HCT116 (cell line): ENCODE data around the gene GPRC5C. TPM values are rescaled to one million over a fixed set of nuclear protein-coding genes. Genes with fewer than 3 reads are reported as not detected.

ENCODE experiments used
- ATAC-seq: fragments of 200-7000 bp; cut with Tn5 transposase; 2 replicates; pipeline ENCODE4 v1.9.1; 2020; ENCODE audit warnings: mild to moderate bottlenecking, moderate library complexity
- BruUV-seq: library from RNA; stranded (reverse); fragments of 400-500 nt; replicated peaks from 2 replicates; lab custom pipeline; 2021; lab: Mats Ljungman, UMichigan
- CTCF ChIA-PET: fragments of 300-600 bp; sonication (Branson Sonifier 250); formaldehyde crosslinking; loops from one replicate; lab custom pipeline; 2021; ENCODE audit warnings: antibody characterized with exemption; lab: Charles Lee
- POLR2A ChIA-PET: fragments of 300-600, 350-600 bp; sonication (Branson Sonifier 250); formaldehyde crosslinking; loops from one replicate; lab custom pipeline; 2021; ENCODE audit warnings: antibody characterized with exemption; lab: Charles Lee
- RAD21 ChIA-PET, 2 experiments: fragments of 300-600 bp; sonication (Branson Sonifier 250); formaldehyde crosslinking; loops; one replicate each; lab custom pipeline; 2023; ENCODE audit warnings: low total read pairs in 2 of 2; ENCODE audit not compliant: uncharacterized antibody in 2 of 2, unreplicated experiment in 2 of 2, low non-redundant PET in 1 of 2; lab: Charles Lee
- DNase-seq: peaks from one replicate; pipeline ENCODE4 v3.0.0-alpha.2; 2010; ENCODE audit warnings: low read depth, low spot score
- H2AFZ ChIP-seq: fragments of 200-600 bp; shearing (Covaris generic), sonication (generic); 2 replicates; pipeline ENCODE4 v1.6.1; 2017; ENCODE audit warnings: low read depth, mixed run types, mixed read lengths, antibody characterized with exemption, low read length; ENCODE audit not compliant: poor library complexity, severe bottlenecking
- H3K27ac ChIP-seq: 2 replicates; pipeline ENCODE4 v1.5.1; 2012; ENCODE audit warnings: low read depth, low read length
- H3K27me3 ChIP-seq: fragments of 200-600 bp; sonication (generic); 2 replicates; pipeline ENCODE4 v1.6.1; 2016; ENCODE audit warnings: mixed run types, low read length, mixed read lengths; ENCODE audit not compliant: insufficient read depth
- H3K36me3 ChIP-seq, 2 experiments: fragments of 200-500 bp in 1 of 2; fragments of 200-600 bp in 1 of 2; sonication (Bioruptor generic) in 1 of 2; sonication (generic) in 1 of 2; 2 replicates each; pipeline versions ENCODE4 v1.5.1 to v1.6.1; 2014 to 2016; ENCODE audit warnings: low read length in 2 of 2, inconsistent platforms in 1 of 2, mixed read lengths in 1 of 2, mixed run types in 1 of 2; ENCODE audit not compliant: insufficient read depth in 2 of 2, control insufficient read depth in 1 of 2
- H3K4me1 ChIP-seq, 2 experiments: fragments of 200-600 bp in 1 of 2; sonication (generic) in 1 of 2; 2 replicates each; pipeline versions ENCODE4 v1.5.1 to v1.6.1; 2012 to 2017; ENCODE audit warnings: low read length in 2 of 2, inconsistent platforms in 1 of 2, mild to moderate bottlenecking in 1 of 2, mixed read lengths in 1 of 2, mixed run types in 1 of 2, moderate library complexity in 1 of 2; ENCODE audit not compliant: insufficient read depth in 2 of 2, control insufficient read depth in 1 of 2
- H3K4me2 ChIP-seq: fragments of 200-600 bp; sonication (generic); 2 replicates; pipeline ENCODE4 v1.6.1; 2017; ENCODE audit warnings: mixed run types, low read length, mixed read lengths
- H3K4me3 ChIP-seq, 2 experiments: fragments of 200-600 bp in 1 of 2; sonication (generic) in 1 of 2; replicated peaks in 1 of 2; 2 replicates each; pipeline ENCODE4 v1.5.1; 2011 to 2016; ENCODE audit warnings: low read length in 2 of 2, control low read depth in 1 of 2, low read depth in 1 of 2, mild to moderate bottlenecking in 1 of 2, mixed read lengths in 1 of 2, mixed run types in 1 of 2
- H3K79me2 ChIP-seq: fragments of 200-600 bp; sonication (generic); 2 replicates; pipeline ENCODE4 v1.6.1; 2017; ENCODE audit warnings: mild to moderate bottlenecking, mixed run types, low read length, moderate library complexity, mixed read lengths; ENCODE audit not compliant: insufficient read depth
- H3K9ac ChIP-seq: fragments of 200-600 bp; sonication (generic); 2 replicates; pipeline ENCODE4 v1.6.1; 2016; ENCODE audit warnings: low read length, mixed read lengths
- H3K9me2 ChIP-seq: fragments of 200-600 bp; sonication (generic), shearing (Covaris generic); 2 replicates; pipeline ENCODE4 v1.6.1; 2017; ENCODE audit warnings: mixed run types, mild to moderate bottlenecking, moderate library complexity; ENCODE audit not compliant: insufficient read depth
- H3K9me3 ChIP-seq, 2 experiments: fragments of 200-500 bp in 1 of 2; fragments of 200-600 bp in 1 of 2; sonication (Bioruptor generic) in 1 of 2; sonication (generic) in 1 of 2; 2 replicates each; pipeline ENCODE4 v1.6.1; 2014 to 2017; ENCODE audit warnings: low read length in 2 of 2, mixed read lengths in 2 of 2, inconsistent platforms in 1 of 2, low read depth in 1 of 2, mild to moderate bottlenecking in 1 of 2, mixed run types in 1 of 2, moderate library complexity in 1 of 2; ENCODE audit not compliant: control insufficient read depth in 1 of 2, insufficient read depth in 1 of 2
- H4K20me1 ChIP-seq: fragments of 200-600 bp; sonication (generic), shearing (Covaris generic); 2 replicates; pipeline ENCODE4 v1.6.1; 2017; ENCODE audit warnings: mixed run types, mild to moderate bottlenecking, moderate library complexity; ENCODE audit not compliant: insufficient read depth
- CEBPB ChIP-seq: IDR thresholded peaks from 2 replicates; pipeline ENCODE4 v1.6.1; 2012; ENCODE audit warnings: low read depth
- CTCF ChIP-seq, 3 experiments: fragments of 200-600 bp in 1 of 3; sonication (generic) in 1 of 3; IDR thresholded peaks in 2 of 3; conservative IDR thresholded peaks in 1 of 3; 2 replicates each; pipeline ENCODE4 v1.5.1; 2012 to 2017; ENCODE audit warnings: low read depth in 2 of 3, low read length in 2 of 3, antibody characterized with exemption in 1 of 3, borderline replicate concordance in 1 of 3, control low read depth in 1 of 3, mild to moderate bottlenecking in 1 of 3, mixed read lengths in 1 of 3, mixed run types in 1 of 3, moderate library complexity in 1 of 3; ENCODE audit not compliant: insufficient read depth in 1 of 3
- EGR1 ChIP-seq: IDR thresholded peaks from 2 replicates; pipeline ENCODE4 v1.6.1; 2012; ENCODE audit warnings: low read depth
- ELF1 ChIP-seq: IDR thresholded peaks from 2 replicates; pipeline ENCODE4 v1.6.1; 2012; ENCODE audit warnings: low read depth, borderline replicate concordance
- EZH2 ChIP-seq: fragments of 200-600 bp; sonication (generic); IDR thresholded peaks from 2 replicates; pipeline ENCODE4 v1.6.1; 2017; ENCODE audit warnings: antibody characterized with exemption, mixed run types
- EZH2phosphoT487 ChIP-seq: fragments of 200-600 bp; IDR thresholded peaks from 2 replicates; pipeline ENCODE4 v1.6.1; 2018; ENCODE audit warnings: antibody characterized with exemption, borderline replicate concordance
- JUND ChIP-seq: IDR thresholded peaks from 2 replicates; pipeline ENCODE4 v1.6.1; 2012
- POLR2AphosphoS5 ChIP-seq: IDR thresholded peaks from 2 replicates; pipeline ENCODE4 v1.6.1; 2011; ENCODE audit warnings: mild to moderate bottlenecking, low read depth, low read length, moderate library complexity
- RAD21 ChIP-seq: IDR thresholded peaks from 2 replicates; pipeline ENCODE4 v1.6.1; 2012; ENCODE audit warnings: low read depth, mild to moderate bottlenecking
- SIN3A ChIP-seq: IDR thresholded peaks from 2 replicates; pipeline ENCODE4 v1.6.1; 2012; ENCODE audit warnings: low read depth
- SP1 ChIP-seq: IDR thresholded peaks from 2 replicates; pipeline ENCODE4 v1.6.1; 2012; ENCODE audit warnings: low read depth
- SRF ChIP-seq: IDR thresholded peaks from 2 replicates; pipeline ENCODE4 v1.6.1; 2012; ENCODE audit warnings: low read depth
- TCF7L2 ChIP-seq: IDR thresholded peaks from 2 replicates; pipeline ENCODE4 v1.7.0; 2011; ENCODE audit warnings: borderline replicate concordance, inconsistent platforms; ENCODE audit not compliant: insufficient read depth, insufficient read length; ENCODE audit errors: extremely low read depth
- ZFX ChIP-seq: fragments of 450-650 bp; IDR thresholded peaks from 2 replicates; pipeline ENCODE4 v1.6.1; 2017
- intact Hi-C: fragments of 100-400 bp; cut with micrococcal nuclease; formaldehyde crosslinking; loops from 2 replicates; pipeline ENCODE4 v1.10.0; 2022
- total RNA-seq: library from RNA; stranded (reverse); gene quantifications from one replicate; pipeline ENCODE4 v1.2.1, GENCODE V29; 2021; ENCODE audit not compliant: unreplicated experiment
- TF ChIP-seq, protein P1 (sequence below): IDR thresholded peaks from 2 replicates; pipeline ENCODE4 v1.6.1; 2011; ENCODE audit warnings: mild to moderate bottlenecking, low read length, moderate library complexity; ENCODE audit not compliant: insufficient replicate concordance; ENCODE audit errors: extremely low read depth
- TF ChIP-seq, protein P2 (sequence below): IDR thresholded peaks from 2 replicates; pipeline ENCODE4 v1.6.1; 2012
- TF ChIP-seq, protein P3 (sequence below): IDR thresholded peaks from 2 replicates; pipeline ENCODE4 v1.6.1; 2012

Gene GPRC5C
- total RNA-seq, 1 experiment from 2014 or later: 54.4 TPM

DNA sequence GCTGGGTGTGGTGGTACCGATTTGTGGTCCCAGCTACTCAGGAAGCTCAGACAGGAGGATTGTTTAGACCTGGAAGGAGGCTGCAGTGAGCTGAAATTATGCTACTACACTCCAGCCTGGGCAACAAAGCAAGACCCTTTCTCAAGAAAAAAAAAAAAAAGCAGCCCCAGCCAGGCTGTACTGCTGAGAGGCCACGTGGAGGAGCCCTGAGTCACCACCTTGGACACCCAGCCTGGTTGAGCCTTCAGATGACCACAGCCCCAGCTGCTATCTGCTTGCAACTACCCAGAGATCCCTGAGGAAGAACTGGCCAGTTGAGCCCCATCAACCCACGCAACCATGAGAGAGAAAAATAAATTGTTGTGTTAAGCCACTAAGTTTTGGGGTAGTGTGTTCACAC lies 23.6 kb upstream of the GPRC5C start (continued):
- TF ChIP-seq, protein P1, sequence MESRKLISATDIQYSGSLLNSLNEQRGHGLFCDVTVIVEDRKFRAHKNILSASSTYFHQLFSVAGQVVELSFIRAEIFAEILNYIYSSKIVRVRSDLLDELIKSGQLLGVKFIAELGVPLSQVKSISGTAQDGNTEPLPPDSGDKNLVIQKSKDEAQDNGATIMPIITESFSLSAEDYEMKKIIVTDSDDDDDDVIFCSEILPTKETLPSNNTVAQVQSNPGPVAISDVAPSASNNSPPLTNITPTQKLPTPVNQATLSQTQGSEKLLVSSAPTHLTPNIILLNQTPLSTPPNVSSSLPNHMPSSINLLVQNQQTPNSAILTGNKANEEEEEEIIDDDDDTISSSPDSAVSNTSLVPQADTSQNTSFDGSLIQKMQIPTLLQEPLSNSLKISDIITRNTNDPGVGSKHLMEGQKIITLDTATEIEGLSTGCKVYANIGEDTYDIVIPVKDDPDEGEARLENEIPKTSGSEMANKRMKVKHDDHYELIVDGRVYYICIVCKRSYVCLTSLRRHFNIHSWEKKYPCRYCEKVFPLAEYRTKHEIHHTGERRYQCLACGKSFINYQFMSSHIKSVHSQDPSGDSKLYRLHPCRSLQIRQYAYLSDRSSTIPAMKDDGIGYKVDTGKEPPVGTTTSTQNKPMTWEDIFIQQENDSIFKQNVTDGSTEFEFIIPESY: no peak

GRCh38 chr17:74408815-74409214 lies 23.1 kb upstream of the GPRC5C start:
- DNase-seq (no peak), ATAC-seq (no peak)
- BruUV-seq: no TSS peak
- Histone ChIP-seq H3K9me2 (no peaks in the 10 kb centered on the region), H3K4me2 (no peak overlapping the region), H3K36me3 (no peaks in the 10 kb centered on the region), H4K20me1 (no peaks in the 10 kb centered on the region), H3K27me3 (no peaks in the 10 kb centered on the region), H2AFZ (no peak overlapping the region), H3K79me2 (no peaks in the 10 kb centered on the region), H3K27ac (no peak overlapping the region), H3K9ac (no peak overlapping the region), H3K4me3 (no peak overlapping the region), H3K4me1 (peaks cover 0 to 19% of the 10 kb centered on the region in 2 experiments; a peak in 2 of 4 replicates), H3K9me3 (no peaks in the 10 kb centered on the region)
- ChIA-PET RAD21 (interaction anchor here (0.9 to 1.6 kb wide), 3 partner anchors 30 to 48 kb away, joined by 3 to 4 read pairs (median 3); no protein-coding TSS in a partner anchor), CTCF (interaction anchor here (1.2 kb wide), 1 partner anchor 46 kb away, joined by 6 read pairs; no protein-coding TSS in a partner anchor), POLR2A (no interaction called here)
- intact Hi-C loops: no loop called here
- TF ChIP-seq, protein P2, sequence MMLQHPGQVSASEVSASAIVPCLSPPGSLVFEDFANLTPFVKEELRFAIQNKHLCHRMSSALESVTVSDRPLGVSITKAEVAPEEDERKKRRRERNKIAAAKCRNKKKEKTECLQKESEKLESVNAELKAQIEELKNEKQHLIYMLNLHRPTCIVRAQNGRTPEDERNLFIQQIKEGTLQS: no peak
- TF ChIP-seq SP1: no peak
- TF ChIP-seq EZH2phosphoT487: no peak
- no peak for TF ChIP-seq SIN3A
- no peak for TF ChIP-seq EZH2
- no peak for TF ChIP-seq CTCF (IDR thresholded peaks at IDR 0.05 in 2 of 3, conservative IDR thresholded peaks at IDR 0.05 in 1 of 3; ENCODE audit: borderline replicate concordance in 1 of 3, insufficient read depth in 1 of 3, low read depth in 2 of 3, low read length in 2 of 3)
- no peak for TF ChIP-seq SRF
- TF ChIP-seq POLR2AphosphoS5: no peak
- no peak for TF ChIP-seq CEBPB
- TF ChIP-seq ELF1: no peak
- no peak for TF ChIP-seq EGR1
- TF ChIP-seq, protein P3, sequence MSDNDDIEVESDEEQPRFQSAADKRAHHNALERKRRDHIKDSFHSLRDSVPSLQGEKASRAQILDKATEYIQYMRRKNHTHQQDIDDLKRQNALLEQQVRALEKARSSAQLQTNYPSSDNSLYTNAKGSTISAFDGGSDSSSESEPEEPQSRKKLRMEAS: no peak
- TF ChIP-seq TCF7L2: no peak
- no peak for TF ChIP-seq JUND
- TF ChIP-seq ZFX: no peak
- no peak for TF ChIP-seq RAD21
